Nucleus accumbens (tissue), 56 donors: ENCODE measurements around the gene JPH3.
"Not testable (repeated sequence)": the region's sequence is repeated elsewhere in the genome, so short reads cannot be mapped to it uniquely, and the experiment has no call there.

Experiments
- DNase-seq, 56 donors: peaks; one replicate each; lab custom pipeline; 2025; lab: John Stamatoyannopoulos, UW

Gene JPH3

DNA sequence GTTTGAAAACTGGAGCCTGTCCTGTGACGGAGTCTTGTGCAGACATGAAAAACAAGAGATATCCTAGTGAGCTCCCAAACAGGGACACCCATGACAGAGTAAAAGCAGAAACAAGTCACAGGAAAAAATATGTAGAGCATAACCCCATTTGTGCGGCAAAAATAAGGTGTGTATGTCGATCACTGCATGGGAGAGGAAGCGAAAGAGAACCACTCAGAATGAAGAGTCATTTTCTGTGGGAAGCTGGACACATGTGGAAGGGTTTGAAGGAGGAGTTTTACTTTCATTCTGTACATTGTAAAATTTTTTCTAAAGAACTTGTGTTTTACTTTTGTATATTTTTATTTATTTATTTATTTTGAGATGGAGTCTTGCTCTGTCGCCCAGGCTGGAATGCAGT is 72.1 kb downstream of the JPH3 start:
- no peak for DNase-seq

DNA sequence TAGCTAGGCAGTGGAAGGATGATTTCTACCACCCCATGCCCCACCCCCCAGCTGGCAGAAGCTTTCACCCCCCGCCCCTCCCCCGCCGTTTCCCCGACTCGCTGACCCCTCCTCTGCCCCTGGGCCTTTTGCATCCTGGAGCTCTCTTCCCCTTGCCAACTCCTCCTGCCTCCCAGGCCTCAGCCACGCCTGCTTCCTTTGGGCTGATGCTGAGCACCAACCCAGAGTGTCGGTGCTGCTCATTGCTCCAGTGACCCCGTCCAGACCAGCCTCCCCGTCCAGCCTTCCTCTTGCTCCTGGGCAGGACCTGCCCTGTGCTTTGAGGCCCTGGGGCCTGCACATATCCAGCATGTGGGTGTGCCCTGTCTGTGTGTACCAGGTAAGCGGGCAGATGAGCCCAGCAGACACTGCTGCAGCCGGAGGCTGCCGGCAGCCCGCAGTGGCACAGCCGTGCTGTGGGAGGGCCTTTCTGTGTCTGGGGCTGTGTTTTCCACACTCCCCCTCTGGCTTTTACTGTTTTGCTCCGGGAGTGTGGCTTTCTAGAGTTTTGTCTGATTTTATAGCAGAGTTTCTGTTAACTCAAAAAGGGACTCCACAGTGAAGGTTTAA is 72.9 kb downstream of the JPH3 start:
- DNase-seq = no peak

DNA sequence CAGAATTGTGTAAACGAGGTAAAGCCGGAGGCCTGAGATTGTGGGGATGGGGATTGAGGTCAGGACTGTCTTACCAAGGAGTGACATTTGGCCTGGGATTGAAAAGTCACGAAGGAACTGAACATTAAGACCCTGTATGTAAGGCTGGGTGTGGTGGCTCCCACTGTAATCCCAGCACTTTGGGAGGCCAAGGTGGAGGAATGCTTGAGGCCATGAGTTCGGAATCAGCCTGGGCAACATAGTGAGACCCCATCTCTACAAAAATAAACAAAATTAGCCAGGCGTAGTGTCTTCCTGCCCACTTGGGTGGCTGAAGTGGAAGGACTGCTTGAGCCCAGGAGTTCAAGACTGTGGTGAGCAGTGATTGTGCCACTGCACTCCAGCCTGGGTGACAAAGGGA is 75.5 kb downstream of the JPH3 start:
- DNase-seq = no peak

DNA sequence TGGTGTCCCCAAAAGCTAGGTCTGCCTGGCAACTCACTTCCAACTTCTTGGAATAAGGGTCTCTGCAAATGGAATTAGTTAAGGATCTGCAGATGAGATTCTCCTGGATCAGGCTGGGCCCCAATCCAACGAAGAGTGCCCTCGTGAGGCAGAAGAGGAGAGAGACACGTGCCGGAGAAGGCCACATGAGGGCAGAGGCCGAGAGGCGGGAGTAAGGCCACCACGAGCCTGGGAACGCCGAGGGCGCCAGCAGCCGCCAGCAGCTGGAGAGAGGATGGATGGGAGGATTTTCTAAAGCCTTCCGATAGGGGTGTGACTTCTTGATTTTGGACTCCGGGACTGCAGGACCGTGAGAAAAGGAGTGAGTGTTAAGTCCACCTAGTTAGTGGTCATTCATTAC is 76.3 kb downstream of the JPH3 start:
- no peak for DNase-seq

DNA sequence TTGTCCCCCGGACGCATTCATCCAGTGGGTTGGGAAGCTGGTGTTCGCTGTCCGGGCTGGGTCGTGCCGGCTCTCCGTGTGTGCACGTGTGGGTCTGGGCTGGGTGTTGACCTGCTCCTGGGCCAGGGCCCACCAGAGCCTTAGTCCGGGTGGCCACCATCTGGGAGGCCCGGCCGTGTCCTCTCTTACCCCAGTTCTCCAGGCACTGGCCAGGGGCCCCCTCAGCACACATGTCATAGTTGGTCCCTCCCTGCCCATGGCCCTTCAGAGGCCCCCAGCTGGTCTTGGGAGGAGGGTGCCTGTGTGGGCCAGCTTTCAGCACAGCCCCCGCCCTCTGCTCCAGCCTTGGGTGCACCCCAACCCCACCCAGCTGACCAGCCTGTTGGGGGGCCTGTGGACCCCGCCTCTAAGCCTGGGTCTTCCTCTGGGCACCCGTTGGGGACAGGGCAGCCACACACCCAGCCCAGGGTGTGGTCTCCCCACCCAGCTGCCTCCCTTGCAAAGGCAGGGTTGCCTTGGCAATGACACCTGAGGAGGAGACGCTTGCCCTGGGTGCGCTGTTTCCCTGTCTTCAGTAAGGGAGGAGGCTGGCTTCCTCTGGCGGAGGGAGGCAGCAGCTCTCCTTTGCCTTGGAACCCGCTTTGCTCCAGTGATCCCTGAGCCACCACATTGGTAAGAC is 77.4 kb downstream of the JPH3 start:
- peak in 14 of 56 donors; percentile 5 to 58 (median 24) for DNase-seq

DNA sequence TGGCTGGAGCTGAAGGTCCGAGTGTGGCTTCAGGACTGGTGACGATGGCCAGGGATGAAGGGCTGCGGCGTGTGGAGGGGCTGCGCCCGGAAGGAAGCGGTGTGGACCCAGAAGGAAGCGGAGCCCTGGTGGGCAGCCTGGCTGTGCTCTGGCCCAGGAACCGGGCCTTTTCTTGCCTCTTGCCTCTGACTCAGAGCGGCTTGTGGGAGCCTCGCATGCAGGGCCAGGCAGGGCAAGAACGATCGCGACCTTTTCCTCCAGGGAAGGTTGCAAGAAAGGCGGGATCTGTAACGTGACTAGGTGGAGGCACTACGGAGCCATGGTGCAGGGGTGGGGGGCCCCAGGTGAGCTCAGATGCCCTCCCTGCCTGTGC is 78.0 kb downstream of the JPH3 start:
- peak in 1 of 56 donors; percentile 27 for DNase-seq

DNA sequence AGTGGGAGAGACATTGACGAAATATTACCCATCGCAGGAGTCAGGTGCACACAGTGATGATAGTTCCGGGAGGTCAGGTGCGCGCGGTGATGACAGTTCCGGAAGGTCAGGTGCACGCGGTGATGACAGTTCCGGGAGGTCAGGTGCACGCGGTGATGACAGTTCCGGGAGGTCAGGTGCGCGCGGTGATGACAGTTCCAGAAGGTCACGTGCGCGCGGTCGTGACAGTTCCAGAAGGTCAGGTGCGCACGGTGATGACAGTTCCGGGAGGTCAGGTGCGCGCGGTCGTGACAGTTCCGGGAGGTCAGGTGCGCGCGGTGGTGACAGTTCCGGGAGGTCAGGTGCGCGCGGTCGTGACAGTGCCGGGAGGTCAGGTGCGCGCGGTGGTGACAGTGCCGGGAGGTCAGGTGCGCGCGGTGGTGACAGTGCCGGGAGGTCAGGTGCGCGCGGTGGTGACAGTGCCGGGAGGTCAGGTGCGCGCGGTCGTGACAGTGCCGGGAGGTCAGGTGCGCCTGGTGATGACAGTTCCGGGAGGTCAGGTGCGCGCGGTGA is 78.8 kb downstream of the JPH3 start:
- DNase-seq = not testable (repeated sequence)

DNA sequence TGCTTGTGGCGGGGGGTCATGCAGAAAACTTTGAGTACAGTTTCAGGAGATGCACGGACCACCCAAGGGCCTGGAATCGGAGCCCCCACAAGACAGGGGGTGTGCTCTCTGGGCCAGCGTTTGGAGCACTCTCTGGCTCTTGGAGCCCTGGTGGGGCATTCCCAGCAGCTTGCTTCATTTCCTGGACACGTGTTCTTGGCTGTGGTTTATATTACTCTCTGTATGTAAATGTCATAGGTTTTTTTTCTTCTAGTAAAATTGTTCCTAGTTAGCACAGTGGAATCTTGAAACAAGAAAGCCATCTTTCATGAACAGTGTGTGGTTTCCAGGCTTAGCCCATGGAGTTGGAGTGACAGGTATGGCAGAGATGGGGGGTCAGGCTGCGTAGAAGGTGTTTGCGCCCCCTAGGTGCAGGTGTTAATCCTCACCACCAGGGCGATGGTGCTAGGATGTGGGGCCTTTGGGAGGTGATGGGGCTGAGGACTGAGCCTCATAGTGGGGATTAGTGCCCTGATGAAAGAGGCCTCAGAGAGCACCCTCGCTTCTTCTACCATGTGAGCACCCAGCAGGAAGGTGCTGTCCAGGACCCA is 79.8 kb downstream of the JPH3 start:
- DNase-seq = no peak

DNA sequence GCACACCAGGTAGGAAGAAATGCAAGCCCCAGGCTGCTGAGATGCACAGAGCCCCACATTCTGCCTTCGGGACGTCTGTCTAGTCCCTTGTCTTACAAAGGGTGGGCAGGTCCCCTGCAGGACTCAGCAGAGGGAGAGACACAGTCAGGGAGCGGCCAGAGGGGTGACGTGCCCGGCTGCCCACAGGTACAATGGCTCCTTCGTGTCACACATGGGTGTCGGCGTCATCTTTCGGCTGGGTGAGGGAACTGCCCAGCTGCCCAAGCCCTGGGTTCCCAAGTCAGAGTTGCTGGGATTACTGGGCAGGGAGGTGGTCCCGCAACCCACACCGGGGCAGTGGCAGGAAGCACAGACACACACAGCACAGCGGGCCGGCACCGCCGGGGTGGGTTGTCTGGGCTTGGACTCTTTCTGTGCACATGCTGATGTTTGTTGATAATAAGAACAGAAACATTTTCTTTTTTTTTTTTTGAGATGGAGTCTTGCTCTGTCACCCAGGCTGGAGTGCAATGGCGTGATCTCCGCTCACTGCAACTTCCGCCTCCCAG is 80.6 kb downstream of the JPH3 start:
- DNase-seq = no peak

DNA sequence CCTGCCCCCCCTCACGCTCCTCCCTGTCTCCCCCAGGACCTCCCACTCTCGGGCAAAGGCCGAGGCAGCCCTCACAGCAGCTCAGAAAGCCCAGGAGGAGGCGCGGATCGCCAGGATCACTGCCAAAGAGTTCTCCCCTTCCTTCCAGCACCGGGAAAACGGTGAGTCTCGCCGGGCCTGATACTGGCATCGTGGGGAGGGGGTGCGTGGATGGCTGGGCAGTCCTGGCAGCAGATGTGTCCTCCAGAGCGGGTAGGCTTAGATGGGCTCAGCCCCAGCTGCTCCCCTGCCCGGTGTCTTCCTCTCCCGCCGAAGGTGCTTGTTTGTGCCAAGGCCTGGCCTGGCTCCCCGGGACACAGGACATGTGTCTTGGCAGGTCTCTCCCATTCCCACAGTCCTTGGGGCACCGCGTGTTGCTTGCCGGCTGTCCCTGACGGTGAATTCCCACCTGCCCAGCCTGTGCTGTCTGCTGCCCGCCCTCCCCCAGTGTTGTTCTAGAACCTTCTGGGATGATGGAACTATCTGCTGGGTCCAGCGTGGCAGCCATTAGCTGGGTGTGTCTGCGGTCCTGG is 81.9 kb downstream of the JPH3 start:
- peak in 7 of 56 donors; percentile 8 to 46 (median 20) for DNase-seq

DNA sequence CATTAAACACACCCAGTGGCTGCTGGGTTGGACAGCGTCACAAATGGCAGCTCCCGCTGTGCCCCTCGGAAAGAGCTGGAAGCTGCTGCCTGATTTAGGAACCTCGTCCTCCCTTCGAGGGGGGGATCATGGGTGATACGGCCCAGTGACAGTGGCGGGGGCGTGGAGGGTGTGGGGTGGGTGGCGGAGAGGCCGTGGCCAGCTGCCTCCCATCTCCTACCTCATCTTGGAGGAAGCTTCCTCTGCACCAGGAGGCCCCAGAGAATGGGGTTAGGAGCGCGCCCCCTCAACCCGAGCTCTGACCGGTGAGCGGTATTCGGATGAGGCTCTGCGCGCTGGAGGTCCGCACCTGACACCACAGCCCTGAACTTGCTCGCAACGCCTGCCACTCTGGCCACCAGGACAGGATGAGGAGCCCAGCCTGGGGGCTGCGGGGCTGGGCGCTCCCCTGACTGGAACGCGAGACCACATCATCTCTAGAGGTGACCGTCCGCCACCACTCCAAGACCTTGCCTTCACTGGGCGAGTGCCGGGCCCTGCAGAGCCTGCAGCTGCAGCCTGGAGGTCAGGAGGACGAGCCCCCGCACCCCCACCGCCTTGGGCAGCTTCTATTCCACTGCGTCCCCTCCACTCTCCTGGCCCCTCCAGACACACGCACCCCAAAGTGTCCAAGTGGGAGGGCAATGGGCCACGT is 82.5 kb downstream of the JPH3 start:
- no peak for DNase-seq

DNA sequence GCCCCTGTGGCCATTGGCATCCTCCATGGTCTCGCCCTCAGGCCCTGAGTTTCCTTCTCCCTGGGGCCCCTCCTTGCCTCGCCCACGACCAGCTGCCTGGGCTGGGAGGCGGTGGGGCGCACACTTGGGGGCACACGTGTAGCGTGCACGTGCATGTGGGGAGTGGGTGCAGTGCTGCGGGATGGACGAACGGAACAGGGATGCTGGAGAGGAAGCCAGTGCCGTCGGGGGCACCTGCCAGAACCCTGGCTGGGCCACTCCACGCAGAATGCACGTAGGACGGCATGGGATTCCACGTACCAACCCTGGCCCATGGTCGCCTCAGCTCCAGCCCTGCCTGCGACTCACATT is 83.1 kb downstream of the JPH3 start:
- no peak for DNase-seq

DNA sequence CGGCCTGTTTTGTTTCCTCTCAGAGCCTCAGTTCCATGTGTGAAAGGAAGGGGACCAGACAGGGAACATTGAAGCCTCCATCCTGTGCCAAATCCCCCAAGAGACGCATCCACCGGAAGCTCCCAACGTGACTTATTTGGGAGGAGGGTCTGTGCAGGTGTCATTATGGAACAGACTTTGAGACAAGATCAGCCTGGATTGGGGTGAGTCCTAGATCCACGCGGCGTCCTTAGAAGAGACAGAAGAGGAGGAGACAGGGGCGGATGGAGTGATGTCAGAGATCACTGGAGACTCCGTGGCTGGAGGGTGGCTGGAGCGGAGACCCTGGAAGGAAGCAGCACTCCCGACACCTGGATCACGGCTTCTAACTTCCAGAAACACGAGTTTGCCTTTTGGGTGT is 83.5 kb downstream of the JPH3 start:
- no peak for DNase-seq

DNA sequence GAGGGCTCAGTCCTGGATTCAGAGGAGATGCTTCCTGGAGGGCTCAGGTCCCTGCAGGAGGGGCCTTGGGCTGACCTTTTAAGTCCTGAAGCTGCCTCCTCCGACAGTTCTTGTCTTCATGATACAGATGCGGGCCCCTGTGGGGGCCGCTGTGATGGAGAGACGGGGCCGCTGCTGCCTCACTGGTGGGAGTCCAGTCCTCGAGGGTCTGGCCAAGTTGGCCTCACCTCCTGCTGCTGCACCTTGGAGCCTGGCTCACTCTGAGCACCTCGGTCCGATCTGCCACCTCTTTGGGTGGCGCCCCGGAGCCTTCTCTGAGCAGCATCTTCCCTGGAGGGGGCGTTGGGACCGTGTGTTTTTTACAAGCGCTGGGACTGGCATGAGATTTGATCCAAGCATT is 84.4 kb downstream of the JPH3 start:
- DNase-seq = no peak

DNA sequence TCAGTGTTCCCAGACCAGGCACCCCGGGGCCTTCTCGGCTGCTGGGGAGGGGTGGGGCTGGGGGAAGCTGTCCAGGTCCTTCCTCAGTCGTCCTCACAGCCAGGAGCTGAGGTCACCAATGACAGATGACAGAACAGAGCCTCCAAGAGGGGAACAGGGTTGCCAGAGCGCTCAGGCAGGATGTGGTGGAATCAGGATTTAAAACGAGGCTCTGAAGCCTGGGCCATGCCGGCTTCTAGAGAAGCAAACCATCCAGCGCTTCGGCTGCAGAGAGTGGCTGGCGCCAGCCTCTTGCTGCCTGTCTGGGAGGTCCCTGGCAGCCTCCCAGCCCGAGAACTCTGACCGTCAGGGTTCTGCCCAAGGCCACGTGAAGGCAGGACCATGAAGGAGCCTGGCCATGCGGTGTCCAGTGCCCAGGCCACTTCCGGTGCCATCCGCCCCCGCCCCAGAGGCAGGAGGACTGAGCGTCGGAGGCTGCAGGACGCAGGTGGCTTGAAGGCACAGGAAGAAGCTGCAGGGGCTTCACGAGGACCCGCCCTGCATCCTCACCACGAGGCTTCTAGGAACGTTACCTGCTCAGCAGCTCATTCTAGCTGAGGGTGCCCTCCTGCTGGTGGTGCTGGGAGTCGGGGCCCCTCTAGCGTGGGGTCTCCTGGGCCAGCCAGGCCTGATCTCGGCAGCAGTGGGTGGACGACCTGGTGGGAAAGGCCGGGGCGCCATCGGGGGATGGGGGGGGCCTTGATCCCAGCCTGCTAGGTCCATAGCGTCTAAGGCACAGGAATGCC is 85.0 kb downstream of the JPH3 start:
- peak in 7 of 56 donors; percentile 8 to 53 (median 21) for DNase-seq

DNA sequence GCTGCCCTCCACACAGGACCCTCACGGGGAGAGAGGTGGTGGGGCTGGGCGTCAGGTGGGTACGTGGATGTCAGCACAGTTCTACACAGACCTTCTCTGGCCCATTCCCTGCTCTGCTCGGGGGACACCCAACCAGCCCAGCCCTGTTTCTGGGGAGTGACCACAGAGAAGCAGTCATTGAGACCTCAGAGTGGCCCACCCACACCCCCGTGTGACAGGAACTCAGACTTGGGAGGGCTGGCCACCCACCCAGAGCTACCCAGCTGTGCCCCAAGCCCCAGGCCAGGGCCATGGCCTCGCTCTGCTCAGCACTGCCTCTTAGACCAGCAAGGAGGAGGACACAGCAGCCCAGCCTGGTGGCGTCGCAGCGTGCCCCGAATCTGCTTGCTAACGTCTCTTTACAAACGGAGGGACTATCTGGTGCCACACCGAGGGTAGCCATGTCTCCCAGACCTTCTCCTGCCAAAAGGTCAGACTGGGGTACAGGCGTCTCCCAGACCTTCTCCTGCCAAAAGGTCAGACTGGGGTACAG is 85.8 kb downstream of the JPH3 start:
- no peak for DNase-seq

DNA sequence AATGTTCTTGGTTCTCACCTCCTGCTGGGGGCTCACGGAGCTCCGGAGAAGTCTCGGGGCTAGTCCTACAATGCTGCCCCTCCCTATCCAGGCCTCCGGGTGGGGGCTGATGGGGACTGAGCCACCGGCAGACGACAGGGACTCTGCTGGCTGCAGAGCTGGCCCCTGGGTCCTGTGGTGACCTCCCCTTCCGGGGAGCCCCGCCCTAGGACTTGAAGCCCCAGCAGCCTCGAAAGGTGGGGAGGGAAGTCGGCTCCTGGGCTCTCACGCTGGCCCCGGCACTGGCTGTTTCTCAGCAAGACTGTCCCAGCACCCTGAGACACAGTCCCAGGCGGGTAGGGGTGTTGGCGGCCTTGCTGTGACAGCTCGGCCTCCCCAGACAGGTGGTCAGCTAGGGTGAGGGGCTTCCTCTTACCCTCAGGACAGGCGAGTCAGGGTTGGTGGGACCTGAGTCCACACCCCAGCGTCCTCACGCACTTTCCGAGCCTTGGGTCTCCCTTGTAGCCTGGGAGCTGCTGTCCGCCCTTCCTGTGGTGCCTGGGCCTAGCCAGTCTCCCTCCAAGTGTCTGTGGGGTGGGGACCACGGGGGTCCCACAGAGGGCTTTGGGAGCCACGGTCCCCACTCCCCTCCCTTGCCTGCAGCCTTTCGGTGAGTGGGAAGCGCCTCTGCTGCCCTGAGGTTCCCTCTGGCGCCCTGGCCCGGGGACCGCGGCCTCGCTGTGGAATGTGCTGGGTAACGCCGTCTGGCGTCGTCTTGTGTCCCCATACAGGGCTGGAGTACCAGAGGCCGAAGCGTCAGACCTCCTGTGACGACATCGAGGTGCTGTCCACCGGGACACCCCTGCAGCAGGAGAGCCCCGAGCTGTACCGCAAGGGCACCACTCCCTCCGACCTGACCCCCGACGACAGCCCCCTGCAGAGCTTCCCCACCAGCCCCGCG is 86.8 kb downstream of the JPH3 start:
- no peak for DNase-seq

DNA sequence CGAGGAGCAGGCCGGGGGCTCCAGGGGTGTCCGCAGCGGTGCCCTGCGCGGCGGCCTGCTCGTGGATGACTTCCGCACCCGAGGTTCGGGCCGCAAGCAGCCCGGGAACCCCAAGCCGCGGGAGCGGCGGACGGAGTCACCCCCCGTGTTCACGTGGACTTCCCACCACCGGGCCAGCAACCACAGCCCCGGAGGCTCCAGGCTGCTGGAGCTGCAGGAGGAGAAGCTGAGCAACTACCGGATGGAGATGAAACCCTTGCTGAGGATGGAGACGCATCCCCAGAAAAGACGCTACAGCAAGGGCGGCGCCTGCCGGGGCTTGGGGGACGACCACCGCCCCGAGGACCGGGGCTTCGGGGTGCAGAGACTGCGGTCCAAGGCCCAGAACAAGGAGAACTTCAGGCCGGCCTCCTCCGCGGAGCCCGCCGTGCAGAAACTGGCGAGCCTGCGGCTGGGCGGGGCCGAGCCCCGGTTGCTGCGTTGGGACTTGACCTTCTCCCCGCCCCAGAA is 87.7 kb downstream of the JPH3 start:
- no peak for DNase-seq
